ENCODE data around the gene TIA1.
A peak's percentile ranks its signal among the peaks of the same experiment; 100 is the strongest.
"Not testable (repeated sequence)": the region's sequence is repeated elsewhere in the genome, so short reads cannot be mapped to it uniquely, and the experiment has no call there.

Gene TIA1, protein sequence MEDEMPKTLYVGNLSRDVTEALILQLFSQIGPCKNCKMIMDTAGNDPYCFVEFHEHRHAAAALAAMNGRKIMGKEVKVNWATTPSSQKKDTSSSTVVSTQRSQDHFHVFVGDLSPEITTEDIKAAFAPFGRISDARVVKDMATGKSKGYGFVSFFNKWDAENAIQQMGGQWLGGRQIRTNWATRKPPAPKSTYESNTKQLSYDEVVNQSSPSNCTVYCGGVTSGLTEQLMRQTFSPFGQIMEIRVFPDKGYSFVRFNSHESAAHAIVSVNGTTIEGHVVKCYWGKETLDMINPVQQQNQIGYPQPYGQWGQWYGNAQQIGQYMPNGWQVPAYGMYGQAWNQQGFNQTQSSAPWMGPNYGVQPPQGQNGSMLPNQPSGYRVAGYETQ

GRCh38 chr2:70248181-70248847 is at the start of gene TIA1:
Gene TIA1, minus strand, starts transcription at chr2:70248628. Its CDS starts 198 bp downstream, at chr2:70248430.
- peak; percentile 97 to 98 for DNase-seq

DNA sequence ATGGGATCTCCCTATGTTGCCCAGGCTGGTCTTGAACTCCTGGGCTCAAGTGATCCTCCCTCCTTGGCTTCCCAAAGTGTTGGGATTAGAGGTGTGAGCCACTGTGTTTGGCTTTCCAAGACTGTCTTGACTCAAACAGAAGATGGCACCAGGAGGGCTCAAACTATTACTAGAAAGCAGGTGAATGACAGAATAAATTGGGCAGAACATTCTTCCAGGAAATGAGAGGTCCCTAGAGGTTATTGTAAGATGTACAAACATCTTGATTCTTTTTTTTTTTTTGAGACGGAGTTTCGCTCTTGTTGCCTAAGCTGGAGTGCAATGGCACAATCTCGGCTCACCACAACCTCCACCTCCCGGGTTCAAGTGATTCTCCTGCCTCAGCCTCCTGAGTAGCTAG is 49.4 kb upstream of the TIA1 start:
- not testable (repeated sequence) for DNase-seq

DNA sequence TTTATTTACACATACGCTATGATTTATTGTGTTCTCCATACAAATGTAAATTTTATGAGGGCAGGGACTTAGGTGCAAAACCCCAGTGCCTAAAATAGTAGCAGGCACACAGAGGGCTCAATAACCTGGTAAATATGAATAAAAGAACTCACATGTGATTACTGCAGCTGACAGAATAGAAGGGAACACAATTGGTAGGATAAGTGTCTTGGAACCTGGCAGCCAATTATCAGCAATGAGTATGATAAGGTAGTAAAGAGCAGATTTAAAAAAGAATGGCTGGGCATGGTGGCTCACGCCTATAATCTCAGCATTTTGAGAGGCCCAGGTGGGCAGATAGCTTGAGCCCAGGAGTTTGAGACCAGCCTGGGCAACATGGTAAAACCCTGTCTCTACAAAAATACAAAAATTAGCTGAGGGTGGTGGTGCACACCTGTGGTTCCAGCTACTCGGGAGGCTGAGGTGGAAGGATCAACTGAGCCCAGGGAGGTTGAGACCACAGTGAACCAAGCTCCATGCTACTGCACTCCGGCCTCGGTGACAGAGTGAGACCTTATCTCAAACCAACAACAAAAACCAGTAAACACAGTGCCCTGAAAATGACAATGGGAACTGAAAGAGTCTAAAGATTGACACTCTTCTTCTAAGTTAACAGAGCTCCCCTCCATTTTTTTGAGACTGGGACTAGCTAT is 35.2 kb upstream of the TIA1 start:
- no peak for DNase-seq

DNA sequence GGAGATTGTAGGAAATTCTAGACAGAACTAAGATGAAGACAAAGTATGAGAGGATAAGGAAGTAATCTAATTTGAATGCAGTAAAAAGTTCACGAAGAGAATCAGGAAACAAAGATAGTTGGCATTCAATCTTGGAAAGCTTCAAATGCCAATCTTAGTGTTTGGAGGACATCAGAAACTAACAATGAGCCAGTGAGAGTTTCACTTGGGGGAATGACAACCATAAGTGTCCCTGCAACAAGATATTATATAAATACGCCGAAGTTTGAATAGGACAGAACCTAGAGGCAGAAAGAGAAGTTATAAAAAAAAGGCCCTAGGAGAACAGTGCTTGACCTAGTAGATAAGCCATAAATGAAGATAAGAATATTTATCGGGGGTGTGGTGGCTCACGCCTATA is 34.0 kb upstream of the TIA1 start:
- DNase-seq: no peak

- no peak for DNase-seq
These were observed 31.9 kb upstream of the TIA1 start for GRCh38 chr2:70280242-70280798.

- DNase-seq: no peak
These were observed 21.9 kb upstream of the TIA1 start for GRCh38 chr2:70270323-70270722.

- not testable (repeated sequence) for DNase-seq
These were observed 21.2 kb upstream of the TIA1 start for GRCh38 chr2:70269422-70270302.

- DNase-seq: not testable (repeated sequence)
These were observed 18.5 kb upstream of the TIA1 start for GRCh38 chr2:70266925-70267324.

DNA sequence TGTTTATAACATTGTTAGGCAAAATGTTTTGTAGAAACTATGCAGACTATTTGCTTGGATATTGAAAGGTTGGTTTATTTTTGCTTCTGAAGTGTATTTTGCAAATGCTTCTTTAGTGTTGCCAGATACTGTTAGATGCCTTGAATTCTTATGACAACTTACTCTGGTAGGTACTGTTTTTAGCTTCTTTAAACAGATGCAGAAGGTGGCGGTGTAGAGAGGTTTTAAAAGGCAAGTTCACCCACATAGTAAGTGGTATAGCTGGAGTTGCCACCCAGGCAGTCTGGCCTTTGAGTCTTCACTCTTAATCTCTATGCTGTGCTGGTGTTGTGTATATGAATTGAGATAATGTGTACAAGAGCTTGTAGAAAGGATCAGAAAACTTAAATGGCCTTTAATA is 13.1 kb upstream of the TIA1 start:
- DNase-seq: peak in 1 of 2 experiments; percentile 22

GRCh38 chr2:70258532-70258875 is 10.1 kb upstream of the TIA1 start:
- DNase-seq: no peak

GRCh38 chr2:70255637-70256314 is 7.3 kb upstream of the TIA1 start:
- DNase-seq: no peak

DNA sequence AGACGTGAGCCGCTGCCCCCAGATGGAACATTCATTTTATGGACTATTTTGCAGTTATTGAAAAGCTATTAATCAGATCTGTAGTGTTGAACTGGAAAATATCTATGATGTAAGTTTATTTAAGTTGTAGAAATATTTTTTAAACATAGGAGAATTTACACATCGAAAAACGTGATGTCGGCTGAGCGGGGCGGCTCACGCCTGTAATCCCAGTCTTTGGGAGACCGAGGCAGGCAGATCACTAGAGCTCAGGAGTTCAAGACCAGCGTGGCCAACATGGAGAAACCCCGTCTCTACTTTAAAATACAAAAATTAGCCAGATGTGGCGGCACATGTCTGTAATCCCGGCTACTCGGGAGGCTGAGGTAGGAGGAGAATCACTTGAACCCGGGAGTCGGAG is 2.0 kb upstream of the TIA1 start:
- no peak for DNase-seq

DNA sequence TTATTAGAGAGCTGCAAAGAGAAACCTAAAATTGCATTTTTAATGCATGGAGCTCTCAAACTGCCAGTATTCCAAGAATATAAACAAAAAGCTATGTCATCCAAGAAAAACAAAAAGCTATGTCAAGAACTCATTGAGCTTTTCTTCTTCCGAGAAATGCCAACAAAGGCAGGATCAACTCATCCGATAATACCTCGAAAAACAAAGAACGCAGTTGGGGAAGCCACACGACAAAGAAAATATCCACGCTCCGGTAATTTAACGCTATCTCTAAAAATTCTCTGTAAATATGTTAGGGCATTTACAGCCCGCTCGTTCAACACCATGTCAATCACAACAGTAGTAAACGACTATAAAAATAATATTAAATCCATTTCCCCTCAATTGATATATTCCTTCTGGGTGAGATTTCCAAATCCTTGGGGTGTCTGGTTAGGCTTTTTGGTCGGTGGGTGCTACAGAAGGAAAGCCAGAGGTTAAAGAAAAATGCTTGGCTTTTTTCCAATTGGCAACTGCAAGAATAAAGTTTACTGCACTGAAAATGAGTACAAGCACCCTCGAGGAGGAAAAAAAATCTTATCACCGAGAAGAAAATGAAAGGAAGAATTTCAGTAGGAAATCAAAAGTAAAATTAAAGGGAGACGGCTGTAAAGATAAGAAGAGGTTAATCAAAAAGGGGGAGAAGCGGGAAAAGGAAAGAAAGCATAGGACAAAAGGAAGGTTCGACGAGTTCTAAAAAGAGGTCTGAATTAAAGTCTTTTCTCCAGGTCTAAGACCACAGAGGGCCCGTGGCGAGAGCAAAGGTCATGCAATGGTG is 856 bp downstream of the TIA1 start:
- peak in 1 of 2 experiments; percentile 25 for DNase-seq

DNA sequence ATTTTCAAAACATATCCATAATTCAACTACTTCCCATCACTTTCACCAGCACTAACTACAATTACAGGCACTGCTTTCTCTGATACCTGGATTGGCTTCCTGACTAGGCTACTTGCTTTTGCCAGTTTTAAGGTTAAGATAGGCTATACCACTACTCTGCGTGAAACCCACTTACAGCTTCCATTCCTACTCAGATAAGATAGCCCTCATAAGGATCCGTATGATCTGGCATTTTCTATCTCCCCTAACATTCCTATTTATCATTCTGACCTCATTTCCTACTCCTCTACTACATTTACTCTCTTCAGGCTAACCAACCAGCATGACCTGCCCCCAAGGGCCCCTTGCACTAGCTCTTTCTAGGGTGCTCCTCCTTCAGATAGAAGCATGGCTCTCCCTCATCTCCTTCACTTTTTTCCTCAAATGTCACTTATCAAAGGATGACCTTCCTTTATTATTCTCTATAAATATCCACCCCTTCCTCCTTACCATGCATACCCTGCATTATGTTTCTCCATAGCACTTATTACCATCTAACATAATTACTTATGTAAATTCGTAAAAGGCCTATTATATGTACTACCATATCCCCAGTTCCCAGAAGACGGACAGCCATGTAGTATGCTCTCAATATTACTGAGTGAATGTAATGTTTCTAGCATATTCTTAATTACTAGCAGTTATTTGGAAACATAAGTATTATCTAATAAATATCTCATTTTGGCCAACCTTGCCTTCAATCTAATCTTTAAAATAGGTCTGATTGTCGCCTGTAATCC is 4.4 kb downstream of the TIA1 start:
- no peak for DNase-seq

- no peak for DNase-seq
These were observed 5.9 kb downstream of the TIA1 start for GRCh38 chr2:70242552-70242951.

GRCh38 chr2:70241340-70241739 is 7.1 kb downstream of the TIA1 start:
- no peak for DNase-seq

- no peak for DNase-seq
These were observed 7.8 kb downstream of the TIA1 start for GRCh38 chr2:70240599-70240998.

GRCh38 chr2:70233926-70234325 is 14.5 kb downstream of the TIA1 start:
- no peak for DNase-seq

DNA sequence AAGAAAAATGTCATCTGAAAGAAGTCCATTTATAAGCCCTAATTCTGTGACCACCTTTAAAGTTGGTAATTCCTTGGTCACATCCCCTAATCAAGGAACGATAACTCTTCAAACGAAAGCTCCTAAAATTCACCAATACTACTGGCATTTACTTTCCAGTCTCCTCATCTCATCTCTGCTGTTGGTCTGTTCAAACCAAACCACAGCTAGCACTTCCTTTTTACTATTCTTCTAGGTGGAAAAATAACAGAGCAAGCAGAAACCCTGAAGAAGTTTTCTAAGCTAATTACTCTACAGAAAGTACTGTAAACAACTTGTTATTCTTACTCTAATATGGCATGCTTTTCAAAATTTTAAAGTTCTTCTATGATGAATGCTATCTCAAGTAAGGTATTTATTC is 21.6 kb downstream of the TIA1 start:
- DNase-seq: no peak

GRCh38 chr2:70223305-70223704 is 25.1 kb downstream of the TIA1 start:
- DNase-seq: not testable (repeated sequence)
